Right ventricle myocardium inferior (tissue), 1 donor: ENCODE measurements around the gene QPRT. TPM values are rescaled to one million over a fixed set of nuclear protein-coding genes. Genes with fewer than 3 reads are reported as not detected.
A peak's percentile ranks its signal among the peaks of the same experiment; 100 is the strongest.
"Not testable (repeated sequence)": the region's sequence is repeated elsewhere in the genome, so short reads cannot be mapped to it uniquely, and the experiment has no call there.

Experiments used
- ATAC-seq: fragments of 200-7000 bp; cut with Tn5 transposase; one replicate; pipeline ENCODE4 v1.9.1; 2020; ENCODE audit warnings: mild to moderate bottlenecking, moderate library complexity
- DNase-seq: peaks from one replicate; pipeline ENCODE4 v3.0.0; 2021; ENCODE audit errors: missing footprints
- intact Hi-C: fragments of 100-400 bp; cut with DNase I; formaldehyde crosslinking; loops from one replicate; pipeline ENCODE4 v1.11.0; 2022
- total RNA-seq: library from RNA; stranded (reverse); fragmentation: NEBNext Ultra II Directional; extraction: Animal tissue kit (Norgen Biotek cat#: 25700); gene quantifications from one replicate; pipeline ENCODE4 v1.2.1, GENCODE V29; 2021
- donor health status: DM: no; HTN: yes; CAD: no; lungs with severe emphysema.

QPRT gene
- total RNA-seq, 1 donor from 2014 or later, result 29.2 TPM

DNA sequence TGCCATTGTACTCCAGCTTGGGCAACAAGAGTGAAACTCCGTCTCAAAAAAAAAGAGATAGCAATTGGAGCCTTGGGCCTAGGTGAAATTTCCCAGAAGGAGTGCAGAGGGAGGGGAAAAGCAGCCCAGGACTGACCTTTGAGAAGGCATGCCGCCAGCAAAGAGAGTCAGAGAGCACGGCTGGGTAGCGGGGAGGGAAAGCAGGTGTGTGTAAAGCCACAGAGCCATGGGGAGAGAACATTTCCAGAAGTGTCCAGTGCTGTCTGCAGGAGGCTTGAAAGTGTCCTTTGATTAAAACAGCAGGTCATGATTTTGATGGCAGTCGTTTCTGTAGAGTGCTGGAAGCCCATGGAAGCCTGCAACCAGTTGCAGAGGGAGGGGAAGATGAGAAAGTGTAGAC is 58.7 kb downstream of the QPRT start:
- DNase-seq (no peak), ATAC-seq (no peak)
- intact Hi-C loops, result no loop called here

DNA sequence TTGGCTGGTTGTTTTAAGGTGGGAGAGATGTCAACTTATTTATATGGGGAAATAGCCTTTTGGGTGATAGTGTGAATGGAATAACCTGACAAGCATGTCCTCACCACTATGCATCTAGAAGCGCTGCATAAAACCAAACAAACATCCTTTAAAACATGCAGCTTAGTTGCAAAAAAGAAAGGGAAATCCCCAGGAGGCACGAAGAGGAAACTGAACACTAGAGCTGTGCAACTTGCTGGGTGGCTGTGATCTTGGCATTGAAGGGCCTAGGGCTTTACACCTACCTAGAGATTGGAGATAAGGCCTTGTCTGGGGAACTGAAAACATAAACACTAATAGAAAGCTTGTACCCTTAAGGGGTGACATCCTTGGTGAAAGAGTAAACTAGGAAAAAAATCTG is 59.5 kb downstream of the QPRT start:
- DNase-seq (no peak), ATAC-seq (no peak)
- intact Hi-C loops, result no loop called here

DNA sequence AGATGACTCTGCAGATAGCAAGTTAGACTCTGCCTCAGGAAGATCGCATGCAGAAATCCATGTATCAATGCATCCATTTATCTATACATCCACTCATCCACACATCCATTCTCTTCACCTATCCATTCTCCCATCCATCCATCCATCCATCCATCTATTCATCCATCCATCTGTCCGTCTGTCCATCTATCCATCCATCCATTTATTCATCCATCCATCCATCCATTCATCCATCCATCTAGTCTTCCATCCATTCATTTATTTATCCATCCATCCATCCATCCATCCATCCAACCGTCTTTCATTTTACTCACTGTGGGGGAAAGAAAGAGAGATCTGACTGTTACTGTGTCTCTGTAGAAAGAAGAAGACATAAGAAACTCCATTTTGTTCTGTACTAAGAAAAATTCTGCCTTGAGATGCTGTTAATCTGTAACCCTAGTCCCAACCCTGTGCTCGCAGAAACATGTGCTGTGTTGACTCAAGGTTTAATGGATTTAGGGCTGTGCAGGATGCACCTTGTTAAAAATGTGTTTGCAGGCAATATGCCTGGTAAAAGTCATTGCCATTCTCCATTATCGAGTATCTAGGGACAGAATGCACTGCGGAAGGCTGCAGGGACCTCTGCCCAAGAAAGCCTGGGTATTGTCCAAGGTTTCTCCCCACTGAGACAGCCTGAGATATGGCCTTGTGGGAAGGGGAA is 61.1 kb downstream of the QPRT start:
- DNase-seq, intact Hi-C loops, ATAC-seq: not testable (repeated sequence)

DNA sequence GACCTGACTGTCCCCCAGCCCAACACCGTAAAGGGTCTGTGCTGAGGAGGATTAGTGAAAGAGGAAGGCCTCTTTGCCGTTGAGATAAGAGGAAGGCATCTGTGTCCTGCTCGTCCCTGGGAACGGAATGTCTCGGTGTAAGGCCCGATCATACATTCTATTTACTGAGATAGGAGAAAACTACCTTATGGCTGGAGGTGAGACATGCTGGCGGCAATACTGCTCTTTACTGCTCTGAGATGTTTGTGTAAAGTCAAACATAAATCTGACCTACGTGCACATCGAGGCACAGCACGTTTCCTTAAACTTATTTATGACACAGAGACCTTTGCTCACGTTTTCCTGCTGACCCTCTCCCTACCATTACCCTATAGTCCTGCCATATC is 61.6 kb downstream of the QPRT start:
- ATAC-seq, intact Hi-C loops, DNase-seq: not testable (repeated sequence)

DNA sequence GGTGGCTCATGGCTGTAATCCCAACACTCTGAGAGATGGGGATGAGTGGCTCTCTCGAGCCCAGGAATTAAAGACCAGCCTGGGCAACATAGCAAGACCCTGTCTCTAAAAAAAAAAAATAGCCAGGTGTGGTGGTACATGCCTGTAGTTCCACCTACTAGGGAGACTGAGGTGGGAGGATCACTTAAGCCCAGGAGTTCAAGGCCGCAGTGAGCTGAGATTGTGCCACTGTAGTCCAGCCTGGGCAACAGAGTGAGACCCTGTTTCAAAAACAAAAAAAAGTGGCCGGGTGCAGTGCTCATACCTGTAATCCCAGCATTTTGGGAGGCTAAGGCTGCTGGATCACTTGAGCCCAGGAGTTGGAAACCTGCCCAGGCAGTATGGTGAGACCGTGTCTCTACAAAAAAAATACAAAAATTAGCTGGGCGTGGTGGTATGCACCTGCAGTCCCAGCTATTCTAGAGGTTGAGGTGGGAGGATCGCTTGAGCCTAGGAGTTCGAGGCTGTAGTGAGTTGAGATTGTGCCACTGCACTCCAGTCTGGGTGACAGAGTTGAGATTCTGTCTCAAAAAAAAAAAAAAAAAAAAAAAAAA is 63.8 kb downstream of the QPRT start:
- DNase-seq (no peak), ATAC-seq (no peak)
- intact Hi-C loops, result no loop called here

DNA sequence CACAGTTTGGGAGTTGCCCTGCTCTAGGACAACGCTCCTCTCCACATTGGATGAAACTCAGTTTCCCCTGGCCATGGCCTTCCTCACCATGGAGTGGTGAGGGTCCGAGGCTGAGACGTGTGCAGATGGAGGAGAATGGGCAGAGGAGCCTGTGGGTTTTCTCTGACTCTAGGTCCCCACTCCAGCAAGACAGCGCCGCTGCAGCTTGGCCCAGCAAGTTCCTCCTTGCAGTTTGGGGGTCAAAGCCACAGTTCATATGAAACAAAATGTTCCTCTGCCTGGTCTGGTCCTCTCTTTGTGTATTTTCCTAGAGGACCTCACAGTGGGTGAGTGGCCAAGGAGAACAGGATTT is 64.5 kb downstream of the QPRT start:
- no peak for ATAC-seq
- intact Hi-C loops, result no loop called here
- no peak for DNase-seq

DNA sequence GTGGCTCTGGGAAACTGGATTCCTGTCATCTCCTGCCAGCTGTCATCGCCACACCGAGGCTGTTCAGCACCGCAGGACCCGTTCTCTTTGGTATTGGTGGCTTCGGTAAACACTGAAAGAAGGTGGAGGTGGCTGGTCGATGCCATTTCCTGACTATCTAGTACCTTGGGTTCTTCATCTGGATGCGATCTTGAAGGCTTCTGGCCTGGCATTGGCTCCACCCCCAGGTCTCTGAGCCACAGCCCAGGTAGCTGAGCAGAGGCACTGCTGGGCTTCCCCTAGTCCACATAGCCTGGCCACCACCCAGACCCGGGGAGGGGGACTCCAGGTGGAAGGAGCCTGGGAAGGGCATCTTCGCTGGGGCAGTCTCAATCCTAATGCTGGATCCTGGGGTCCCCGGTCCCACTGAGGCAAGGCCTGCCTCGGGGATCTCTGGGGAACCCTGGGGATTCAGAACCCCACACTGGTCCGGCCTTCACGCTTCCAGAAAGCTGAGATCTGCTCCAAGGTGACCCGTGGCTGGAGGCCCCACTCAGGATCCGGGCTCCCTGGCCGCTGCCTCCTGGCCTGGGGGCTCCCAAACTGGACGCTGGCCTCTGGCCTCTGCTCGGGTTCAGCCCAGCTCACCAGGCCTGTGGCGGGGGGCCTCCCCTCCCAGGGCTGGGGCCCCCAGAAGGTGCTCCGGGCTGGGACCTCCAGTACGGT is 65.0 kb downstream of the QPRT start:
- intact Hi-C loops, result no loop called here
- DNase-seq, result no peak
- no peak for ATAC-seq

DNA sequence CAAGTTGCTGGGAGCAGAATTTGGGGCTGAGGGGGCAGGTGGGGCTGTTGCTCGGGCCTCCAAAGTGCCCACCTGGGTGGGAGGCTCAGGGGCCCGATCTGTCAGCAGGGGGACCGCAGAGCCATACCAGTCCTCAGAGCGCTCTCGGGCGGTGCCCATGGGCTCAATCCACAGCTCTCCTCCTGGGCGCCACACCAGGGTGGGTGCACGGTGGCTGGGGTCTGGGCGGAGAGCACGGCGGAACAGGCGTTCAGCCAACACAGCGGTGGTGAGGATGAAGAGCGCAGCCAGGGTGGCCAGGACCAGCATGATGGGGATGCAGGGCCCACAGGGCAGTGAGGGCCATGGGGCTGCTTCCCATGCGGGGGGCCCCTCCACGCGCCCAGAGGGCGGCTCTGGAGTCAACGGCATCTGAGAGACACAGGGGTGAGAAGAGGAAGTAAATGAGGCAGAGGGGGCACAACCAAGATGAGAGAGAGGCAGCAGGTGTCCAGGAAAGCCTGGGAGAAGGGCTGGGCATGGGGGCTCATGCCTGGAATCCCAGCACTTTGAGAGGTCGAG is 65.6 kb downstream of the QPRT start:
- ATAC-seq, result no peak
- intact Hi-C loops, result no loop called here
- DNase-seq, result no peak

DNA sequence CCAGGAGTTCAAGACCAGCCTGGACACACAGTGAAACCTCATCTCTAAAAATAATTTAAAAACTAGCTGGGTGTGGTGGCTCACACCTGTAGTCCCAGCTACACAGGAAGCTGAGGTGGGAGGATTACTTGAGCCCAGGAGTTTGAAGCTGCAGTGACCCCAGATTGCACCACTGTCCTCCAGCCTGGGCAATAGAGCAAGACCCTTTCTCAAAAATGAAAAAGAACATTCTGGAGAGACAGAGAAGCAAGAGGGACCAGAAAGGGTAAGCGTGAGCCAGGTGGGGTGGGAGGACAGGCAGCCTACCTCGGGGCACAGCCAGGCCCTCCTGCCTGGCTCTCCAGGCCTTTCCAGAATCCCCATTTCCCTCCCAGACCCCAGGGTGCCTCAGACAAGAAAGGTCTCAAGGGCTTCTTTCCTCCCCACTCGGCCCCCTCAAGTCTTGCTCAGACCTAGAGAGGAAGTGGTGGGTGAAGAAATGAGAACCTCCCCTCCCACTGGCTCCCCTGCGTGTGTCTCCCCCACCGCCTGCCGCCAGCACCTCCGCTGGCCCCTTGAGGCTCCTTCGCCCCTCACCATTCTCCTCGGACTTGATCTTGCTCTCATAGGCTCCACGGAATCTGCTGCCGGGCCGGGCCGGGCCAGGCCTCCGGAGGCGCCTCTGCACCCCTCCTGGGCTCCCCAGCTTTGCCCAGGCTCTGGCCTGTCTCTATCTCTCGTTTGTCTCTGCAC is 66.3 kb downstream of the QPRT start:
- ATAC-seq (peak; percentile 21), DNase-seq (no peak)
- intact Hi-C loops, result no loop called here

DNA sequence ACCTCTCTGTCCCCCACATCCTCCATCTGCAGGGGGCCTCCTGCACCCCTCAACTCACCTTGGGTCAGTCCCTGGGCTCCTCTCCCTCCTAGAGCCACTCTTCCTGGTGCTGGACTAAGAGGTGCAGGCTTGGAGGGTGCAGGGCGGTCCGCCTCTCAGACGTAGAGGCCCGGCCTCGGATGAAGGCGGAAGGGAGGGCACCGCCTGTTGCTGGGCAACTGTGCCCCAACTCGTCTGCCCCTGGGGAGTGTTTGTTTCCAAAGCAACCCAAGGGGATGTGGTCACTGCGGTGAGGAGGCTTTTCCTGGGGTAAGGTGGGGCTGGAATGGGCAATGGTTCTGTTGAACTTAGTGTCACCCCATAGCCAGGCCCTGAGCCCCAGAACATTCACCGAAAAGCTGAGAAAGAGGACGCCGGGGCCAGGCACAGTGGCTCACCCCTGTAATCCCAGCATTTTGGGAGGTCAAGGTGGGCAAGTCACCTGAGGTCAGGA is 66.9 kb downstream of the QPRT start, which contains the start of gene C16orf54:
Gene C16orf54 (minus strand): TSS at position 138 of the 493 bp plus-strand sequence. CDS start 1,039 bp downstream, outside the sequence.
- DNase-seq (peak; percentile 93), ATAC-seq (peak; percentile 86)
- intact Hi-C loops, result no loop called here

DNA sequence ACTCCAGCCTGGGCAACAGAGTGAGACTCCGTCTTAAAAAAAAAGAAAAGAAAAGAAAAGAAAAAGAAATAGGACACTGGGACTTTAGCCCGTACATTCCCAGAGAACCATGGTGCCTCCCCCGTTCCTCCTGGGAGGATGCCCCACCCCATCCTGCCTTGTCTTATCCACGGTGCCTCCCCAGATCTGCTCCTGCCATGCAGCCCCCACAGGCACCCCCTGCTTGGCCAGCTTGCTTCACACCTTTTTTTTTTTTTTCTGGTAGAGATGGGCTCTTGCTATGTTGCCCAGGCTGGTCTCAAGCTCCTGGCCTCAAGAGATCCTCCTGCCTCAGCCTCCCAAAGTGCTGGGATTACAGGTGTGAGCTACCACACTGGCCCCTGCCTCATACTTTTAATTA is 67.5 kb downstream of the QPRT start:
- ATAC-seq, intact Hi-C loops, DNase-seq: not testable (repeated sequence)

Other genes with a start within 250 kb of the QPRT start
- 2.1 TPM for gene BOLA2, start 224.8 kb upstream of the QPRT start, total RNA-seq
- gene SLX1B, start 224.6 kb upstream of the QPRT start, total RNA-seq, result 17.7 TPM
- 3.4 TPM for gene SULT1A4, start 219.3 kb upstream of the QPRT start, total RNA-seq
- gene NPIPB12, start 172.8 kb upstream of the QPRT start, total RNA-seq, result 15.0 TPM
- 1.3 TPM for gene SPN, start 15.9 kb upstream of the QPRT start, total RNA-seq
- 0.73 TPM for gene C16orf54, start 66.8 kb downstream of the QPRT start, total RNA-seq
- gene ZG16, start 99.1 kb downstream of the QPRT start, total RNA-seq, result not detected
- 53.3 TPM for gene KIF22, start 111.6 kb downstream of the QPRT start, total RNA-seq
- 92.0 TPM for gene MAZ, start 127.3 kb downstream of the QPRT start, total RNA-seq
- 3.2 TPM for gene PRRT2, start 133.0 kb downstream of the QPRT start, total RNA-seq
- 15.6 TPM for gene PAGR1, start 137.0 kb downstream of the QPRT start, total RNA-seq
- gene MVP, start 141.3 kb downstream of the QPRT start, total RNA-seq, result 51.5 TPM
- 65.8 TPM for gene CDIPT, start 184.0 kb downstream of the QPRT start, total RNA-seq
- gene SEZ6L2, start 220.4 kb downstream of the QPRT start, total RNA-seq, result 0.43 TPM
- 0.19 TPM for gene ASPHD1, start 221.3 kb downstream of the QPRT start, total RNA-seq
- gene KCTD13, start 247.0 kb downstream of the QPRT start, total RNA-seq, result 8.0 TPM